Activated CD8-positive, alpha-beta memory T cell treated with anti-CD3 and anti-CD28 coated beads, Interleukin-2, amount 50 U/mL, for 1 hour (primary cell): Measurements from ENCODE around the gene NCOA3.

Experiments used
- DNase-seq: peaks from one replicate; pipeline ENCODE4 v3.0.0-alpha.2; 2020; ENCODE audit errors: extremely low read depth

The NCOA3 gene

GRCh38 chr20:47704746-47705496 is 203.2 kb downstream of the NCOA3 start:
- DNase-seq, result no peak

DNA sequence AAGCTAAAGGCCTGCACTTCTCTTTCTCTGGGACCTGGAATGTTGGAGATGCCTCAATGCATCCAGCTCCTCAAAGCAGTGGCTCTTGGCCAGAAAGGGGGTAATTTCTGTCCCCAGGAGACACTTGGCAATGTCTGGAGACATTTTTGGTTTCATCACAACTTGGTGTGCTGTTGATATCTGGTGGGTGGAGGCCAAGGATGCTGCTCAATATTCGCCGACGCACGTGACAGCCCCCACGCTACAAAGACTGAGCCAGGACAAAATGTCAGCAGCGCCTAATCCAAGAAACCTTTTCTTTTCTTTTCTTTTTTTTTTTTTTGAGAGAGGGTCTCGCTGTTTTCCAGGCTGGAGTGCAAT is 203.8 kb downstream of the NCOA3 start:
- DNase-seq, result no peak

DNA sequence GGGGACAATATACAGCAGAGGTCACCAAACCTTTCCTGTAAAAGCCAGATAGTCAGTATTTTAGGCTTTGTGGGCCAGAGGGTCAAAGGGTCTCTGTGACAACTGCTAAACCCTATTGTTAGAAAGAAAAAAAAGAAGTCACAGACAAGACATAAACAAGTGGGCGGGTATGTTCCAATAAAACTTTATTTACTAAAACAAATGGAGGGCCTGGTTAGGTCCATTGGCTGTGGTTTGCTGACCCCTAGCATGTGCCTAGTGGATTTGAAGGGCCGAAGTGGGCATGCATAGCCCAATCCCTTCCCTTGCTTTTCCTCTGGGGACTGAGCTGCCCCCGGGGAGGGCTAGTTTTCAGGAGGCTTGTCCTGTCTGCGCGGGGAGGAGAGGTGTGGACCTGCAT is 204.7 kb downstream of the NCOA3 start:
- no peak for DNase-seq
